DOHH2 (cell line): Measurements from ENCODE around the gene TTYH2.

Experiments
- H3F3A ChIP-seq: fragments of 200-600 bp; sonication (generic), shearing (Covaris generic); 2 replicates; pipeline ENCODE4 v1.6.0; 2016; ENCODE audit warnings: antibody characterized with exemption, mild to moderate bottlenecking; ENCODE audit not compliant: control insufficient read depth, insufficient read depth
- H3K27ac ChIP-seq: fragments of 200-600 bp; sonication (generic); 2 replicates; pipeline ENCODE4 v1.5.1; 2014; ENCODE audit warnings: low read depth, mild to moderate bottlenecking, low read length, moderate library complexity
- H3K27me3 ChIP-seq: fragments of 200-600 bp; sonication (generic); 2 replicates; pipeline ENCODE4 v1.6.1; 2014; ENCODE audit warnings: mild to moderate bottlenecking, low read length, mixed read lengths; ENCODE audit not compliant: control insufficient read depth
- H3K36me3 ChIP-seq: fragments of 200-600 bp; sonication (generic); 2 replicates; pipeline ENCODE4 v1.6.1; 2014; ENCODE audit warnings: mild to moderate bottlenecking, low read length, moderate library complexity, mixed read lengths; ENCODE audit not compliant: control insufficient read depth
- H3K4me1 ChIP-seq: fragments of 200-600 bp; sonication (generic); 2 replicates; pipeline ENCODE4 v1.6.1; 2014; ENCODE audit warnings: mild to moderate bottlenecking, low read length, mixed read lengths; ENCODE audit not compliant: control insufficient read depth
- H3K4me2 ChIP-seq: fragments of 200-600 bp; sonication (generic); 2 replicates; pipeline ENCODE4 v1.6.0; 2014; ENCODE audit warnings: mild to moderate bottlenecking, low read length, moderate library complexity
- H3K4me3 ChIP-seq: fragments of 200-600 bp; sonication (generic); 2 replicates; pipeline ENCODE4 v1.5.1; 2014; ENCODE audit warnings: mild to moderate bottlenecking, low read length, mixed read lengths
- H3K79me2 ChIP-seq: fragments of 200-600 bp; sonication (generic); 2 replicates; pipeline ENCODE4 v1.6.1; 2014; ENCODE audit warnings: mild to moderate bottlenecking, low read length, mixed read lengths; ENCODE audit not compliant: control insufficient read depth
- H3K9me2 ChIP-seq: fragments of 200-600 bp; sonication (generic); replicated peaks from 2 replicates; pipeline ENCODE4 v1.6.1; 2014; ENCODE audit warnings: mild to moderate bottlenecking, low read length, mixed read lengths; ENCODE audit not compliant: control insufficient read depth
- H3K9me3 ChIP-seq: fragments of 200-600 bp; sonication (generic); 2 replicates; pipeline ENCODE4 v1.6.1; 2014; ENCODE audit warnings: antibody characterized with exemption, low read length, mixed read lengths; ENCODE audit not compliant: control insufficient read depth, insufficient read depth
- H4K20me1 ChIP-seq: fragments of 200-600 bp; sonication (generic); 2 replicates; pipeline ENCODE4 v1.6.0; 2014; ENCODE audit warnings: low read depth, mild to moderate bottlenecking, antibody characterized with exemption, low read length, moderate library complexity; ENCODE audit not compliant: control insufficient read depth, insufficient read depth
- CTCF ChIP-seq: fragments of 200-600 bp; sonication (generic); IDR thresholded peaks from one replicate; pipeline ENCODE4 v1.5.1; 2014; ENCODE audit warnings: antibody characterized with exemption, mild to moderate bottlenecking, low read depth, low read length; ENCODE audit not compliant: poor library complexity, severe bottlenecking
- EZH2phosphoT487 ChIP-seq: fragments of 200-600 bp; sonication (generic); IDR thresholded peaks from 2 replicates; pipeline ENCODE4 v1.6.1; 2017; ENCODE audit warnings: borderline replicate concordance, mild to moderate bottlenecking, antibody characterized with exemption, low read length, moderate library complexity, mixed read lengths

TTYH2 gene

GRCh38 chr17:74296548-74296936, 83.2 kb downstream of the TTYH2 start:
- peaks cover 4% of the 10 kb centered on the region; the same call in 1 of the 2 replicates for H3K27me3 ChIP-seq
- no peaks in the 10 kb centered on the region for H3K79me2 ChIP-seq
- no peak overlapping the region for H3K4me2 ChIP-seq
- H3K4me3 ChIP-seq: no peak overlapping the region
- no peaks in the 10 kb centered on the region for H3K4me1 ChIP-seq
- H4K20me1 ChIP-seq: no peaks in the 10 kb centered on the region
- no peaks in the 10 kb centered on the region for H3F3A ChIP-seq
- no peaks in the 10 kb centered on the region for H3K9me2 ChIP-seq
- H3K36me3 ChIP-seq: no peaks in the 10 kb centered on the region
- H3K27ac ChIP-seq: no peak overlapping the region
- TF ChIP-seq CTCF: peak; percentile 18
- TF ChIP-seq EZH2phosphoT487: no peak
- H3K9me3 ChIP-seq: no peaks in the 10 kb centered on the region

- Histone ChIP-seq H3K4me3 (no peak overlapping the region), H3K9me2 (no peaks in the 10 kb centered on the region), H4K20me1 (no peaks in the 10 kb centered on the region), H3K36me3 (no peaks in the 10 kb centered on the region), H3F3A (no peaks in the 10 kb centered on the region), H3K79me2 (no peaks in the 10 kb centered on the region), H3K4me2 (no peak overlapping the region), H3K9me3 (no peaks in the 10 kb centered on the region), H3K27ac (no peak overlapping the region), H3K4me1 (no peaks in the 10 kb centered on the region), H3K27me3 (peaks cover 4% of the 10 kb centered on the region; the same call in 1 of the 2 replicates)
- TF ChIP-seq EZH2phosphoT487 (no peak), CTCF (no peak)
Observed at GRCh38 chr17:74297941-74298340, 84.6 kb downstream of the TTYH2 start.

- Histone ChIP-seq H3K79me2 (no peaks in the 10 kb centered on the region), H3K4me2 (no peak overlapping the region), H3K9me3 (no peaks in the 10 kb centered on the region), H3K27me3 (peaks cover 4% of the 10 kb centered on the region; the same call in 1 of the 2 replicates), H4K20me1 (no peaks in the 10 kb centered on the region), H3F3A (no peaks in the 10 kb centered on the region), H3K4me1 (no peaks in the 10 kb centered on the region), H3K36me3 (no peaks in the 10 kb centered on the region), H3K27ac (no peak overlapping the region), H3K4me3 (no peak overlapping the region), H3K9me2 (no peaks in the 10 kb centered on the region)
- TF ChIP-seq CTCF: no peak
- no peak for TF ChIP-seq EZH2phosphoT487
Observed at GRCh38 chr17:74298778-74299177, 85.4 kb downstream of the TTYH2 start.
